Measurements from ENCODE around the gene NDC80.

The NDC80 gene

DNA sequence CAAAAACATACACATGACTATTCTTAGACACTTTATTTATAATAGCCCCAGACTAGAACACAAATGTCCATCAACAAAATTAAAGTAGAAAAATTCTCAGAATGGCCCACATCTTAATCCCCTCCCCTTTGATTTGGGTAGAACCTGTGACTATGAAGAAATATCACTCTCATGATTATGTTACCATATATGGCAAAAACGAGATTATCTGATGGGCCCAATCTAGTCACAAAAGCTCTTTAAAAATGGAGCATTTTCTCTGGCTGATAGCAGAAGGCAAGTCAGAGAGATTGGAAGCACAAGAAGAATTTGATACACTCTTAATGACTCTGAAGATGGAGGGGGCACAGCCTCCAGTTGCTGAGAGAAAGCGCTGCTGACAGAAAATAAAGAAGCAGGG is 39.6 kb upstream of the NDC80 start (continued):
- TF ChIP-seq ZBTB26 (tag by site-specific recombination; optimal IDR thresholded peaks at IDR 0.05) (no peak), REST (tag by site-specific recombination; IDR thresholded peaks at IDR 0.05) (no peak), ZSCAN23 (tag by site-specific recombination; IDR thresholded peaks at IDR 0.05) (no peak), HOXA7 (CRISPR knock-in tag; IDR thresholded peaks at IDR 0.05; ENCODE audit: borderline replicate concordance) (no peak), ZNF16 (tag by site-specific recombination; IDR thresholded peaks at IDR 0.05; ENCODE audit: low read depth) (no peak), SALL2 (tag by site-specific recombination; IDR thresholded peaks at IDR 0.05; ENCODE audit: borderline replicate concordance) (no peak), GLIS1 (tag by site-specific recombination; IDR thresholded peaks at IDR 0.05) (no peak)

DNA sequence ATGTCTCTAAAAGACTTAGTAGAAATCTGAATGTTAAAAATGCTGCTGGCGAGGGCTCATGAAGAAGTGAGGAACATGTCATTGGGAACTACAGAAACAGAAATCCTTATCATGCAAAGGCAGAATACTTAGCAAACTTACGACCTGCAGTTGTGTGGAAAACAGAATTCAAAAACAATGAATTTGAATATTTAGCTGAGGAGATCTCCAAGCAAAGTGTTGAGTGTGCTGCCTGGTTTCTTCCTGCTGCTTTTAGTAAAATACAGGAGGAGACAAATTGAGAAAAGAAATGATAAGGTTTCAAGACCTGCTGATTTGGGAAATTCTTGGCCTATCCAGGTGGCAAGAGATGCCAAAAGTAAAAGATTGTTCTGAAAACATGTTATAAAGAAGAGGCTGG is 38.6 kb upstream of the NDC80 start:
- no peaks in the 10 kb centered on the region; a peak in 1 of 3 replicates for H3K36me3 ChIP-seq (ENCODE audit: control insufficient read depth in 2 of 2, insufficient read depth in 1 of 2, low read length in 2 of 2)
- no peak for TF ChIP-seq ZBTB8A (tag by site-specific recombination; IDR thresholded peaks at IDR 0.05)
- TF ChIP-seq SALL2 (tag by site-specific recombination; IDR thresholded peaks at IDR 0.05; ENCODE audit: borderline replicate concordance): no peak
- TF ChIP-seq ZNF19 (tag by site-specific recombination; IDR thresholded peaks at IDR 0.05; ENCODE audit: low read depth): no peak
- TF ChIP-seq ZNF529 (tag by site-specific recombination; IDR thresholded peaks at IDR 0.05; ENCODE audit: insufficient replicate concordance): no peak
- no peak for TF ChIP-seq ZSCAN18 (tag by site-specific recombination; IDR thresholded peaks at IDR 0.05)
- TF ChIP-seq ZNF140 (tag by site-specific recombination; IDR thresholded peaks at IDR 0.05): no peak
- no peak for TF ChIP-seq ZBTB7A (tag by site-specific recombination; IDR thresholded peaks at IDR 0.05; ENCODE audit: low read depth)
- TF ChIP-seq MYNN (tag by site-specific recombination; IDR thresholded peaks at IDR 0.05; ENCODE audit: borderline replicate concordance): no peak
- TF ChIP-seq PRDM1 (tag by site-specific recombination; IDR thresholded peaks at IDR 0.05): no peak
- no peak for TF ChIP-seq SP3 (tag by site-specific recombination; IDR thresholded peaks at IDR 0.05)
- no peak for TF ChIP-seq ZBTB49 (tag by site-specific recombination; IDR thresholded peaks at IDR 0.05; ENCODE audit: low read depth)
- no peak for TF ChIP-seq ZNF664 (tag by site-specific recombination; IDR thresholded peaks at IDR 0.05)
- H3K27ac ChIP-seq (ENCODE audit: extremely low read depth, low read depth, low read length): no peak overlapping the region
- no peak overlapping the region for H3K4me3 ChIP-seq (ENCODE audit: low read depth, low read length)
- 0 out of 2 replicates have a peak, but pooled peaks cover 2% of the 10 kb centered on the region for H3K4me1 ChIP-seq (ENCODE audit: control insufficient read depth, insufficient read depth, low read length)
- CTCF ChIA-PET: interaction anchor here (2.1 kb wide), 1 partner anchor 9 kb away, joined by 6 read pairs; no protein-coding TSS in a partner anchor
- no peaks in the 10 kb centered on the region for H3K9me3 ChIP-seq (ENCODE audit: control insufficient read depth, insufficient read depth, low read depth, low read length)
- POLR2A ChIA-PET: no interaction called here
